Activated CD8-positive, alpha-beta memory T cell treated with anti-CD3 and anti-CD28 coated beads, Interleukin-2, amount 50 U/mL, for 4 hours (primary cell): ENCODE data around the gene DCUN1D3.
"Not testable (repeated sequence)": the region's sequence is repeated elsewhere in the genome, so short reads cannot be mapped to it uniquely, and the experiment has no call there.

Experiments used
- DNase-seq: peaks from one replicate; pipeline ENCODE4 v3.0.0-alpha.2; 2020

The DCUN1D3 gene

GRCh38 chr16:20886320-20886719 is 13.8 kb downstream of the DCUN1D3 start:
- no peak for DNase-seq

DNA sequence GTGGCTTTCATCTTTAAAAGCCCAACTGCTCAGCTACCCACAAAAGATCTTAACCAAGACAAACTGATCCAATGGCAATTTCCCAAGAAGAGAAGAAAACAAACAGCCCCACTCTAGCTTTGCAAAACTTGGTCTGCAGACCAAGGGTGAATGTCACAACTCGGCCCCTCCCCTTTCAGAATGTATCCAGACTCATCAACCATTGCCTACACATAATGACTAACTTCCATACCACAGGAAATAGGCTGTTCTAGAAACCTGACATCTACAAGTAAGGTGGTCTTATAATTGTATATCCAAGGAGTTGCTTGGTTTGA is 16.0 kb downstream of the DCUN1D3 start:
- no peak for DNase-seq

DNA sequence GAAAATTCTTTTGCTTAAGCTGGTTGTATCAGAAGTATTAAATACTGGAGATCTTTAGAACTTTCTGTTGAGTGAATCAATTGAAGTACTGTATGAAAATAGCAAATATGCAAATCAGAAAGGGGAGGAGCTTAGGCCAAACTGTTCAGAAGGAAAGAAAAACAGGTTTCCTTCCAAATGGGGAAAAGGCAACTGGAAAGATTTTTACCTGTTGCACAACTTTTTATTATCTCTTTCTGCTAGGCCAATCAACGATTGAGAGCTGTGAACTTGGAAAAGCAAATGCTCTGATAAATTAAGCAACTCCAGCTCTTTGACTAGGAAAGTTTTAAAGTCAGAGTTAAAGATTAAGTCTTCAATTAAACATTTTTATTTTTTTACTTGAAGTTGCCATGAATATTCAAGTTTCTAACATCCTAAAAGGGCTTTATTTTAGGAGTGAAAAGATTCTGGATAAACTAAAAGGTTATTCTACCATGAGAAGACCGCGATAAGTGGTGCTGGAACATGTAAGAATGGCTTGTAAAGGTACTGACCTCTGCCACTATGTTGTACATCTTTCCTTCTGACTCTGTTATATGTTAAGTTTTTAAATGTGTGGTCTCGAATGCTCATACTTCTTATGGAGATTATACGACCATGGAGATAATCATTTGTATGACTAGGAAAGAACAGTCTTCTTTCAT is 16.5 kb downstream of the DCUN1D3 start:
- no peak for DNase-seq

DNA sequence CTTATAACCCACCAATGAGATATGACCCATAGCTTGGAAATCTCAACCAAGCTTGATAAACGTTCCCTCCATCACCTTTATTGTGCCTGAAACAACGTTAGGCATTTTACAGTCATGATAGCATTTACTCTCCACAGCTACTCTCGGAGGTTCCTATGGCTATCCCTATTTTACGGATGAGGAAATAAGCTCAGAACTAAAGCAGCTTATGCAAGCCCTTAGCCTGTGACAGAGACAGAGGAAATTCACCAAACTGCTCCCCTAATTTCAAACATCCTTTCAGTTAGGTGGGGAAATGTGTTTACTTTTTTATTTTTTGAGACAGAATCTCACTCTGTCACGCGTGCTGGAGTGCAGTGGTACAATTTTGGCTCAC is 18.7 kb downstream of the DCUN1D3 start:
- DNase-seq, result no peak

DNA sequence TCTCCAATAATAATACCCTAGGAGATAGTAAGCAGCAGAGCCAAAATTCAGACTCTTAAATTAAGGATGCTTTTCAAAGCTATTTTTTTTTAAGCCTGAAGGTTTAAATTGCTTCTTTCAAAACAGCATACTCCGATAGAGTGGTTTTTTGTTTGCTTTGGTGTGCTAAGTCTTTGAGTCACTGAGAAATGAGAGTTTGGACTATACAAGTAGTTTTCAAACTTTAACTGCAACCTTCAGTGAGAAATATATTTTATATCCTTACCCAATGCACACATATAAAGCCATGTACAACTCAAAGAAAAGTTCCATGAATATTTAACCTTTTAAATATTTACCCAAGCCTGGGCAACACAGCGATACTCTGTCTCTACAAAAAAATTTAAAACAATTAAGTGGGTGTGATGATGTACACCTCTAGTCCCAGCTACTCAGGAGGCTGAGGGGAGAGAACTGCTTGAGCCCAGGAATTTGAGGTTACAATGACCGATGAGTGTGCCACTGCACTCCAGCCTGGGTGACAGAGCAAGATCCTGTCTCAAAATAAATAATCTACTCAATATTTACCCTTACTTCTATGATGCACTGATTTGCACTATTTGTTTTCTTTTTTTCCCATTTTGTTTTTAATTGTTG is 19.2 kb downstream of the DCUN1D3 start:
- no peak for DNase-seq

DNA sequence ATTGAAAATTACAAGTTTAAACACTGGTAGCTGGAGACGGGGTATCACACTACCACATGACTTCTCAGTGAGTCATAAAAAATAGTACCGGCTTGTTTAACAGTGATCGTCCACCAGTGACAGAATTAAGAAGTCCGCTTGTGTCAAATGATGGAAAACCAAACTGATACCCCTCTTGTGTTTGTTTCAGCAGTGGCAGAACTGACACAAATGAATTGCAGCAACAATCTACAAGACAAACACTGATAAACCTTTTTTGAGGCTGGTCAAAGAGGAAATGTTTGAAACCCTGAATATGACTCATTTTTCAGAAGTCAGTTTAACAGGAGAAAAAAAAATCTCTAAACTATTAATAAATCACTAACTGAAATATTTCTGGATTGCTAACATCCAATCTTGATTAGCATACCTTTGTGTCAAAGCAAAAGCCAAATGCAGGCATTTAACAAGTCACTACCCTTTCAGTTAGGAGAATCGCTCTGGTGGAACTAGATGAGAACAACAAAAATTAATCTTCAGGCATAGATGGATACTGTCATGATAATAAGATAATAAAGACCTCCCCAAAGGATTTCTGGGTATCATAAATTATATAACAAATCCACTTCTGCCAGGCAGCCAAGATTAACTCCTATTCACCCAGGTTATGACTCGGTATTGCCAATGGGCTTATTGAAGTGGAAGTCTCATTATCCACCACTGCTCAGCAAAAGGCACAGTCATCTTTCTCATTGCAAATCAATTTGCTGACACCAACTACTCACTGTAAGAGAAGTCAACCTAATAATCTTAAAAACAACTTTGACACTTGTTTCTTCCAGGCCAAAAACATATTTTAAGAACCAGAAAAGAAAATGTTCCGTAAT is 20.8 kb downstream of the DCUN1D3 start:
- DNase-seq, result no peak

GRCh38 chr16:20878682-20879147 is 21.4 kb downstream of the DCUN1D3 start:
- DNase-seq, result no peak

DNA sequence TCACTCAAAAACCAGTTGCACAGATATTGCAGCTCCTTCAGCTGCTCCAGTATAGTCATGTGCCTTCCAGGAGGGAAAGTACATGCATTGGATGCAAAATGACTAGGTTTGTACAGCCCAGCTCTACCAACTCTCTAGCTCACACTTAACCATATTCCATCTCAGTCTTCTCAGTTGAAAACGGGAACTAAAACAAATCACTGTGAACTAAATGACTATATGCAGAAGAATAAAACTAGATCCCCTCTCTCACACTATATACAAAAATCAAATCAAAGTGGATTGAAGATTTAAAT is 24.9 kb downstream of the DCUN1D3 start:
- DNase-seq, result no peak

DNA sequence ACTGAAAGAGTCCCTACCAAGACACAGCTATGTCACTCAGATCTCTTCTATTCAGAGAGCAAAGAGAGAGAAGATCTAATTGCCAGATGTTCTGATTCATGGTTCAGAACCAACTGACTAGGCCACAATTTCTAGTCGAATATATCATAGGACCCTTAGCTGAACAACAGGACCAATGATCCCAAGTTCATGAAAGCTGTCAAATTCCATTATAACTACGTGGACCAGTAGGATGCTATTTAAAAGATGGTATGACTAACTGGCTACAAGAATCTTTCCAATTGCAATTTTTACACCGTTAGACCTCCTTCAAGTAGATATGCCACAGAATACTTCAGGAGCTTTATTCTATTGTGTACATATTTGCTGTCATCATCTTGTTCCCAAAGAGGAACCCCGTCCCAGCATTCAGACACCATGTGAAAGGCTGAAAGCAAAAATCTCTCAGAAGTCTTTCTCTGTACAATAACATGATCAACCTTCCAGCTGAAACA is 26.0 kb downstream of the DCUN1D3 start:
- DNase-seq, result no peak

DNA sequence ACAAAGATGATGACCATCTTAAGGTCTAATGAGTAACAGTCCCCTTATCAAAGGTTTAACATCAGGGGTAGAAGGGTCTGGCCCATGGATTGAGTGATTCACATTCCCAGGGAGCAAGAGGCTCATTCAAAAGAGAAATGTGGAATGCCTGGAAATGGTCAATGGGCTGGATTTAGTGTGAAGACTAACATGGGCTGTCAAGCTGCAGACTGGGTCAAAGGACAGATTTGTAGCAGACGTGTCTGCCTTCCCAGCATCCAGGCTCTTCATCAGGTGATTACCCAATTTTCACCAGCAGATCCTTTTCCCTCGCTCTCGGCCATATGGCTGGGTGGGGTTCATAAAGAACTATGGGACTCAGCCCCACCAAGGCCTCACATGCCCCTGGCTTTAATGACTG is 26.8 kb downstream of the DCUN1D3 start:
- no peak for DNase-seq

- DNase-seq, result no peak
These were observed 28.0 kb downstream of the DCUN1D3 start for GRCh38 chr16:20871941-20872815.

DNA sequence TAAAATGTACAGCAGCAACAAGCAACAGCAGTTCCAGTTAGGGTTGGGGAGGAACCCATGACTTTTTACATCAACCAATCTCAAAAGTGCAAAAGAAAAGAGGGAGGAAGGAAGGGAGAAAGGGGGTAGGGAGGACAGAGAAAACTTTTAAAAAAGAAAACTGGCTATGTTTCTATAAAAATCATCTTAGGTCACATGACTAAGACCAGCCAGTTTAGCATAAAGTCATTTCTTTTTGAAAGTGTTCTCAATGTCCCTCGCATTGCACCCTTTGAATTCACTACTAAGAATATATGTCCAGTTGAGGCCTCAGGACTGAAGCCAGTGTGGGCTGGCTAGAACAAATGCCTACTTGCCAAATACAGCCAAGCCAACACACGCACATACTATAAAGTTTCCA is 28.9 kb downstream of the DCUN1D3 start:
- no peak for DNase-seq

DNA sequence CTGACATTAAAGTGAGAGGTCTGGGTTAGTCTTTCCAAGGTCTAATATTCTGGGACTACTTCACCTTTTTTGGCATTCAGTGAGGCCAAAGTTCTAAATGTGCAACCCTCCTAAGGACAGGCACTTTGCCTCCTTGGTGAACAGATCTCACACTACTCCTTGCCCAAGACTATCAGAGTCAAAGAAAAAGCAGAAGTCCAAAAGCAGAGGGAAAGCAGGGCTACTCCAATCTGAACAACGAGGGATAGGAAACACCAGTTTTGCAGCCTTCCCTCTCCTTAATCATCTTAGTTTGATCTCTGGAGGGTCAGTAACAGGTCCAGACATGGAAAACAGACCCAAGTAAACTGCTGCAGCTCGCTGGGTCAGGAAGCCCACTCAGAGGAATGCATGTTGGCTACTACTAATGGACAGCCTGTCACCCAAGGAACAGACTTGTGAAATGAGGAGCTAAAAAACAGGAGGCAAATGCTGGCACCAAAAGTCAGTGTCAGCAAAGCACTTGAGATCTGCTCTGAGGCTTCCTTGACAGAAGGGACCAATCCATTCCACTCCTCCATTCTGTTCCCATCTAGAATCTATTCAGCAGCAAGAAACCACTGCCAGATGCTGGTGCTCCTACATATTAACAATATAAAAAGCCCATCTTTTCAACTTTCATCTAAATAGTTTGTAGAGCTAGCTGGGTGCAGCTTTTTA is 29.9 kb downstream of the DCUN1D3 start:
- DNase-seq, result no peak

GRCh38 chr16:20868890-20869289 is 31.3 kb downstream of the DCUN1D3 start:
- no peak for DNase-seq

DNA sequence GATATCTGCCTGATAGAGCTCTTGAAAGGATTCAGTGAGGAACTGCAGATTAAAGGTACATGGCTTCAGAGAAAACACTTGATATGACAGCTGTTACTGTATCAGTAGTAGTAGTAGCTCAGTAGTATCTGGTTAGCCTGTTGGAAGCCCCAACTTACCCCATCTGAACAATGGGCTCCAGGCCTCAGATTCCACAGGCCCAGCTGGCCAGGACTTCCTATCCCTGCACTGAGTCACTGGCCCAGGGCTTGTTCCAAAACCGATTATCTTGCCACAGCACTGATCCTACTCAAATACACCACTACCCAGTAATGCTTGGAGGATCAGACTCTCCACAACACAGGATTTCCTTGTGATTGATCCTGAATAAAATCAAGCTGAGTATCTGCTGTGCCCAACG is 32.6 kb downstream of the DCUN1D3 start:
- DNase-seq, result no peak

- no peak for DNase-seq
These were observed 33.4 kb downstream of the DCUN1D3 start for GRCh38 chr16:20866801-20867200.

DNA sequence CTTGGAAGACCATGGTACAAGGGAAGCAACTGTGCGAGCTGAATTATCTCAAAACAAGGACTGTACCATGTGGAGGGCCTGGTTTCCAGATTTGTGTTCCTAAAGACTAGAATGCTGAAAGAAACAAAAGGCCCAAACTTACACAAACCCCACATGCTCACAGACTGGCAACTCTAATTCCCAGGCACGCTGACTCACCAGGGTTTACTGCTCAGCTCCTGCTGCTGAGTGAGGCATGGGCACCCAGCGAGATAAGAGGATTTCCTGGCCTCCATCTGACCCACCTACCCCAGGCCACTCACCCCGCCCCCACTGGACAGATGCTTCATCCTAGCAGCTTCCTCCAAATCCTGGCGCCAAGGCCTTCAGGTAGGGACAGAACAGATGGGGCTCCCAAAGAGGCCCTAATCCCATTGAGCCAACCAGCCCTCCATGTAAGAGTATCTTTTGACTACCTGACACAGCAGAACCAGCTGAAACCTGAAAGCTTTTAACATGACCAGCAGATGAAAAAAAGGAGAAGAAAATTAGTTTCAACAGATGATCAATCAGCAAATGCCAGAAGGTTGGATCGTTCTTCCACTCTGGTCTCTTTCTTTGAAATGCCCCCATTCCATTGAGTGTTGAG is 33.9 kb downstream of the DCUN1D3 start:
- DNase-seq, result no peak

DNA sequence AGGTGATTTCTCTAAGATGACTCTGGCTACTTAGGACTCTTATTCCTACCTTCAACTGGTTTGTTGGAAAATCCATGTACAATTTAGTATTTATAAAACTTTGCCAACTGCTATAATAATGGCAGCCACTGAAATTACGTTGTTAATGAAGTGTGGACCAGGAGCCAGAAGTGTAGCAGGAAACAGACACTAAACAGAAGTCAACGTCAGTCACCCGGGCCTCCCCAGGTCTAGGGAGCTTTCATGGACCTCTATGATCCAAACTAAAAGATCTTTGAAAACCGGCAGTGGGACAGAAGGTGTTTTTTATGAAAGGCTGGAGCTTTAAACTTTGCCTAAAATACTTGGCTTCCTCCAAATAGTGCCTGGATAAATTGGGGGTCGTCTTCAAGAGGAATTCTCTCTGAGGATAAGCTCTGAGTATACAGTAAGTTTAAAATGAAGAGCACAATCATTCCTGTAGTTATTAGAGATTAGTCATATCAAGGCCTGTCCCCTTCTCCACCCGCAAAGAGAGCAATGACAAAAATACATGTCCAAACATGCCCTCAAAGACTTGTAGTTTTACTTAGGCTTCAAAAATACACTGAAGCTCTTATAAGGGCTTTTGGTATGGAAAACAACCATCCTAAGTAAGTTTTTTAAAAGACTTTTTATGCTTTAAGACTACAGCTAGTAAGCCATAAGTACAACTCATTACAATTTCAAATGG is 34.6 kb downstream of the DCUN1D3 start:
- DNase-seq, result no peak

DNA sequence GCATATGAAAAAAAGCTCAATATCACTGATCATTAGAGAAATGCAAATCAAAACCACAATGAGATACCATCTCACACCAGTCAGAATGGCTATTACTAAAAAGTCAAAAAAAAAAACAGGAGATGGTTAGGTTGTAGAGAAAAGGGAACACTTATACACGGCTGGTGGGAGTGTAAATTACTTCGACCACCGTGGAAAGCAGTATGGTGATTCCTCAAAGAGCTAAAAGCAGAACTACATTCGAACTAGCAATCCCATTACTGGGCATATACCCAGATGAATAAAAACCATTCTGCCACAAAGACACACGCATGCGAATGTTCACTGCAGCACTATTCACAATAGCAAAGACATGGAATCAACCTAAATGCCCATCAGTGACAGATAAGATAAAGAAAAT is 35.8 kb downstream of the DCUN1D3 start:
- DNase-seq, result not testable (repeated sequence)

DNA sequence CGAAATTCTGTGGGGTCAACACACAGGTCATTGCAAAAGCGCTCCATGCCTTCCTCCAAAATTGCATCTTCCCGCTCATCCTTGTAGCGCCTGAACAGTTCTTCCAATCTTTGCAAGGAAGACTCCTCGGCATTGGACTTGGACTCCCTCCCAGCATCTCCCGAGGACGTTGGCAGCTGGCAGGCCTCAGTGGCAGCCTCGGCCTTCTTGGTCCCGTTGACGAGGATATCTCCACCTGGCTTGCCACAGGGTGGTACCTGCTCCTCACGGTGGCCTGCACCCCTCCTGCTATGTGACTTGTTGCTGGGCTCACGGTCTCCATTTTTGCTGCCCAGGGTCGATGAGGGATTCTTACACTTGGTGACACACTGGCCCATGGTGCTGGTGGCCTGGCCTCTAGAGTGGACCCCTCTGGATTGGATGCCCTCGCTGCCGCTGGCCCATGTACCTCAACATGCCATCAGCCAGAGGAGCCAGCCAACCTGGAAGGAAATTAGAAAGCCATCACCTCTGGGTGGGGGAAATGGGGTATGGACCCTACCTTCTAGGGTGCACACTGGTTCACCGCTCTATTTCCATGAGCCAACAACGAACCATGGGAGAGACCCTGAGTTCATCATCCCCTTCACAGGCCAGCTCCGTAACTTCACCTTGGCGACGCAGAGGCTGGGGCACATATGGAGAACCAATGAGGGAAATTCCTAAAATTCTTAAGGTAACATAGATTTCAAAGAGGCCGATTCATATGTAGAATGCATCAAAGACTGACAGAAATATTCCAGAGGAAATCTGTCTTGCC is 37.8 kb downstream of the DCUN1D3 start:
- DNase-seq, result no peak
